NT2/D1 (cell line): ENCODE results near the gene TSEN15.

ENCODE experiments used
- YY1 ChIP-seq: IDR thresholded peaks from 2 replicates; pipeline ENCODE4 v1.6.1; 2011; ENCODE audit not compliant: insufficient read length, insufficient read depth
- ZNF274 ChIP-seq: IDR thresholded peaks from 2 replicates; pipeline ENCODE4 v1.6.1; 2011; ENCODE audit warnings: mild to moderate bottlenecking, low read depth, low read length

GRCh38 chr1:184118046-184118445, 66.5 kb downstream of the TSEN15 start:
- TF ChIP-seq YY1: no peak
- TF ChIP-seq ZNF274: no peak
